Stimulated activated CD4-positive, alpha-beta T cell treated with anti-CD3 and anti-CD28 coated beads, Interleukin-15, amount 100 ng/mL, for 48 hours (primary cell): ENCODE measurements around the gene PPP1R10.
A peak's percentile ranks its signal among the peaks of the same experiment; 100 is the strongest.

Experiments
- DNase-seq, 2 donors: peaks; one replicate each; pipeline ENCODE4 v3.0.0-alpha.2; 2020; ENCODE audit warnings: low read depth in 2 of 2

PPP1R10 gene

GRCh38 chr6:30619561-30619960, 2.5 kb upstream of the PPP1R10 start:
- no peak for DNase-seq

- no peak for DNase-seq
Observed at GRCh38 chr6:30618270-30618797, 1.3 kb upstream of the PPP1R10 start.

- DNase-seq: peak; percentile 95 to 97
Observed at GRCh38 chr6:30617565-30618269, 674 bp upstream of the PPP1R10 start, which contains the start of gene MRPS18B. TSS of gene MRPS18B (plus strand) at chr6:30617840. CDS start at chr6:30617866, 26 bp downstream.

- DNase-seq: no peak
Observed at GRCh38 chr6:30615958-30616810, 859 bp downstream of the PPP1R10 start.

GRCh38 chr6:30615219-30615957, 1.7 kb downstream of the PPP1R10 start:
- DNase-seq: no peak

GRCh38 chr6:30614843-30615218, 2.2 kb downstream of the PPP1R10 start:
- DNase-seq: peak; percentile 76 to 78

- no peak for DNase-seq
Observed at GRCh38 chr6:30614044-30614842, 2.8 kb downstream of the PPP1R10 start.

- no peak for DNase-seq
Observed at GRCh38 chr6:30613251-30614043, 3.6 kb downstream of the PPP1R10 start.

- no peak for DNase-seq
Observed at GRCh38 chr6:30612687-30613248, 4.3 kb downstream of the PPP1R10 start.

- DNase-seq: no peak
Observed at GRCh38 chr6:30612213-30612612, 4.8 kb downstream of the PPP1R10 start.

GRCh38 chr6:30611856-30612194, 5.2 kb downstream of the PPP1R10 start:
- no peak for DNase-seq

GRCh38 chr6:30611150-30611855, 5.7 kb downstream of the PPP1R10 start:
- no peak for DNase-seq

- no peak for DNase-seq
Observed at GRCh38 chr6:30610065-30610464, 7.0 kb downstream of the PPP1R10 start.

- no peak for DNase-seq
Observed at GRCh38 chr6:30603961-30604360, 13.1 kb downstream of the PPP1R10 start.

GRCh38 chr6:30601815-30602641, 15.0 kb downstream of the PPP1R10 start:
- DNase-seq: no peak

GRCh38 chr6:30601436-30601814, 15.6 kb downstream of the PPP1R10 start:
- no peak for DNase-seq

GRCh38 chr6:30600451-30600961, 16.5 kb downstream of the PPP1R10 start:
- no peak for DNase-seq

GRCh38 chr6:30599625-30600324, 17.3 kb downstream of the PPP1R10 start:
- DNase-seq: no peak
